Ectodermal cell (in vitro differentiated cells): ENCODE results near the gene NRCAM.
A peak's percentile ranks its signal among the peaks of the same experiment; 100 is the strongest.
"Not testable (repeated sequence)": the region's sequence is repeated elsewhere in the genome, so short reads cannot be mapped to it uniquely, and the experiment has no call there.

Experiments used
- H3K27ac ChIP-seq: 2 replicates; pipeline ENCODE4 v1.7.0; 2013; ENCODE audit warnings: mild to moderate bottlenecking, low read depth, low read length; ENCODE audit not compliant: insufficient read depth, poor library complexity, severe bottlenecking
- H3K27me3 ChIP-seq: 2 replicates; pipeline ENCODE4 v1.7.0; 2013; ENCODE audit warnings: mild to moderate bottlenecking, low read length; ENCODE audit not compliant: insufficient read depth, control insufficient read depth, poor library complexity, severe bottlenecking
- H3K36me3 ChIP-seq: one replicate; pipeline ENCODE4 v1.7.0; 2013; ENCODE audit warnings: low read length; ENCODE audit not compliant: control insufficient read depth, insufficient read depth
- H3K4me1 ChIP-seq: one replicate; pipeline ENCODE4 v1.7.0; 2013; ENCODE audit warnings: low read length; ENCODE audit not compliant: control insufficient read depth, insufficient read depth
- H3K4me3 ChIP-seq: 2 replicates; pipeline ENCODE4 v1.7.0; 2013; ENCODE audit warnings: low read depth, low read length, control low read depth; ENCODE audit not compliant: insufficient read depth
- H3K9me3 ChIP-seq: 2 replicates; pipeline ENCODE4 v1.7.0; 2013; ENCODE audit warnings: mild to moderate bottlenecking, low read length, moderate library complexity; ENCODE audit not compliant: control insufficient read depth
- WGBS, 2 experiments: methylation state at CpG; one replicate each; pipeline ENCODE4 v1.1.7; 2013; ENCODE audit warnings: missing lambda C conversion rate in 2 of 2; 5-methylcytosine and 5-hydroxymethylcytosine counted together

Gene NRCAM

GRCh38 chr7:108351729-108352131, 104.5 kb downstream of the NRCAM start:
- Histone ChIP-seq H3K4me3 (no peak overlapping the region), H3K27me3 (no peaks in the 10 kb centered on the region), H3K36me3 (no peaks in the 10 kb centered on the region), H3K9me3 (no peaks in the 10 kb centered on the region), H3K27ac (no peak overlapping the region), H3K4me1 (peaks cover 6% of the 10 kb centered on the region)

DNA sequence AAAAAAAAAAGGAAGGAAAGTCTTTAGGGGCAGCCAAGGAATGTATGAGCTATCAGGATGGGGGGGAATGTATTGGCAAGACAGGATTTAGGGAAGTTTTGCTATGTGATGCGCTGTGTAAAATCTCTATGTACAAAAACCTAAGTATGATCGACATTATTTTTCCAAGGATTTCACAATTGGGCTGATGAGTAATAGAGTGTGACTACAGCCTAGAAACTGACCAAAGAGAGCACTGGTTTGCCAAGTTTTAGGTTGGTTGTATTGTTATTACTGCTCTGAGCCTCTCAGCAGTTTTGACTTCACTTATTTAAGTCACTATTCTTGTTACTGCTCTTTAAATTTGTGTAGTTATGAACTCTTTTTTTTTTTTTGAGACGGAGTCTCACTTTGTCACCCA, 107.3 kb downstream of the NRCAM start:
- WGBS, 2 experiments: 96 to 97% methylated on average over 3 of the region's 3 CpGs
- H3K36me3 ChIP-seq: no peaks in the 10 kb centered on the region

DNA sequence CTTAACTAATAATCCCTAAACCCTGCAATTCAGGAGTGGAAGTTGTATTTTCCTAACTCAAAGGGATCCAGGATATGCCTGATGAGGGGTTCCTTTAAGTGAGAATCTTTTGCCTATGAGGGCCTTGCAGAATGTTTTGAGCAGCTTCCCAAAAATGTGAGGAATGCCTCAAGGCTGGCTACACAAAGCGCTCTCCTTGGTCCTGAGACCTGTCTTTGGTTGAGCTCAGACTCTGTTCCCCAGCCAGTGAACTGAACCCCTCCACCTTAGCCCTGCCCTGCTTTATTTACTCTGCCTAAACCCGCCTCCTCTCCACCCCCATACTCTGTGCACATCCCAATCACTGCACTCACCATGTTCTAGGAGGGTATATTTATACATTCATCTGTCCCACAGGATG, 108.6 kb downstream of the NRCAM start:
- WGBS, 2 experiments: 19 to 24% methylated on average over 2 of the region's 2 CpGs

More for the DNA sequence above, 107.3 kb downstream of the NRCAM start:
- H3K27ac ChIP-seq: no peak overlapping the region
- no peak overlapping the region for H3K4me3 ChIP-seq
- H3K4me1 ChIP-seq: peaks cover 17% of the 10 kb centered on the region
- no peaks in the 10 kb centered on the region for H3K9me3 ChIP-seq
- no peaks in the 10 kb centered on the region for H3K27me3 ChIP-seq

DNA sequence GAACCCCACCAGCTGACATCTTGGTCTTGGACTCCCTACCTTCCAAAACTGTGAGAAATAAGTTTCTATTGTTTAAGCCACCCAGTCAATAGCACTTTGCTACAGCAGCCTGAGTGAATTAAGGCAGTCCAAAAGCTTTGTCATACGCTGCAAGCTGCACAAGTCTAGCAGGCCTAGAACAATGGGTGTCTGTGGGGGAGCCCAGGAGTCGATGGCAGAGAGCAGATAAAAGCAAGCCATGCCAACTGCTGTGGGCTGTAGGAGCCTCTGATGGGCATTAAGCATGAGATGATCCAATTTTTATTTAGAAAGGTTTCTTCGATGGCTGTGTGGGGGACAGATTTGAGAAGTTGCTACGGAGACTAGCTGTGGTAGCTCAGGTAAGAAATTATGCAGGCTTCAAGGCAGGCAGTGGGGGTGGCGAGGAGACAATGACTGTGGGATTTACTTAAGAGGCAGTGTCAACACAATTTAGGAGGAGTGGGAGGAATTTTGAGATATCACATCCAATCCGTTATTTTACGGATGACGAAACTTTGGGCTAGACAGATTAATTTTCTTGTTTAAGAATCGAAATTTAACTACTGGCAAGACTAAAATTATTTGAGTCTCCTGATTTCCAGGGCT, 110.4 kb downstream of the NRCAM start:
- Histone ChIP-seq H3K27ac (peak overlapping the region; percentile 11), H3K4me3 (no peak overlapping the region), H3K9me3 (no peaks in the 10 kb centered on the region), H3K4me1 (peaks cover 22% of the 10 kb centered on the region), H3K27me3 (no peaks in the 10 kb centered on the region), H3K36me3 (no peaks in the 10 kb centered on the region)
- 78 to 79% methylated on average over 9 of the region's 9 CpGs for WGBS, 2 experiments

More for the DNA sequence above, 108.6 kb downstream of the NRCAM start:
- Histone ChIP-seq H3K36me3 (no peaks in the 10 kb centered on the region), H3K9me3 (no peaks in the 10 kb centered on the region), H3K27ac (no peak overlapping the region), H3K4me3 (no peak overlapping the region), H3K4me1 (peaks cover 17% of the 10 kb centered on the region), H3K27me3 (no peaks in the 10 kb centered on the region)

DNA sequence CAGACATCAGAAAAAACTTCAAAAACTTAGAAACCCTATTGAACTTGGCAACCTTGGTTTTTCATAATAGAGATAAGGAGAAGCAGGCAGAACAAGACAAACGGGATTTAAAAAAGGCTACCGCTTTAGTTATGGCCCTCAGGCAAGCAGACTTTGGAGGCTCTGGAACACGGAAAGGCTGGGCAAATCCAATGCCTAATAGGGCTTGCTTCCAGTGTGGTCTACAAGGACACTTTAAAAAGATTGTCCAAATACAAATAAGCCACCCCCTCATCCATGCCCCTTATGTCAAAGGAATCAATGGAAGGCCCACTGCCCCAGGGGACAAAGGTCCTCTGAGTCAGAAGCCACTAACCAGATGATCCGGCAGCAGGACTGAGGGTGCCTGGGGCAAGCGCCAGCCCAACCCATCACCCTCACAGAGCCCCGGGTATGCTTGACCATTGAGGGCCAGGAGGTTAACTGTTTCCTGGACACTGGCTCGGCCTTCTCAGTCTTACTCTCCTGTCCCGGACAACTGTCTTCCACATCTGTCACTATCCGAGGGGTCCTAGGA, 115.3 kb downstream of the NRCAM start:
- H3K4me1 ChIP-seq: peaks cover 28% of the 10 kb centered on the region
- no peak overlapping the region for H3K27ac ChIP-seq
- H3K36me3 ChIP-seq: no peaks in the 10 kb centered on the region
- H3K4me3 ChIP-seq: no peak overlapping the region
- no peaks in the 10 kb centered on the region for H3K27me3 ChIP-seq
- H3K9me3 ChIP-seq: no peaks in the 10 kb centered on the region
- WGBS, 2 experiments: 91% methylated on average over 9 of the region's 9 CpGs

- WGBS, 2 experiments: 91 to 95% methylated on average over 6 of the region's 6 CpGs
- H3K27ac ChIP-seq, H3K36me3 ChIP-seq, H3K9me3 ChIP-seq, H3K27me3 ChIP-seq, H3K4me3 ChIP-seq: not testable (repeated sequence)
- H3K4me1 ChIP-seq: peaks cover 28% of the 10 kb centered on the region
Measured at GRCh38 chr7:108340406-108340805, 115.8 kb downstream of the NRCAM start.

DNA sequence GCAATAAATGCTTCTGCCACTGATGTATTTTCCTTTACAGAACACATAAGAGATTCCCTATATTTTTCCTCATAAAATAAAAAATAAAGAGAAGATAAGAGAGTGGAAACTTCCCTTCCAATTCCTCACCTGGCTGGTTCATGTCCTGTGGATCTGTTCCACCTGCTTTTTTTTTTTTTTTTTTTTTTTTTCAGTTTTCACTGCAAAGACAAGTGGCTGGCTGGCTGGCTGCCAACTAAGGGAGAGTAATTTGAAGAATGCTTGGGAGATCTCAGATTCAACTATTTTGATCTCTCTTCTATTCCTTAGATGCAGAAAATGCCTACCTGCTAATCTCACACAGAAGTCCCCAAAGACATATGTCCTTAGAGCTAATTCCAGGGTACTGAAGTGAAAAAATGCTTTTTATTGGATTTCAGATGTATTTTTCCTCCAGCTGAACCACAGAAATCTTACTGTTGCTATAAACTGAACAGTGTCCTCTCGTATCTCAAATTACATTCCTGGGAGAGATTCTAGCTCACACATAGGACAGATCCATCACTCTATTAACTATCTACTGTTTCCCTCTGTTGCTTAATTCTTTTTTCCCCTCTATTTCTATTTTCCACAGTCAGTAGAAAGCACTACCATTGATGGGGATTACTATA, 120.8 kb downstream of the NRCAM start:
- H3K4me3 ChIP-seq: no peak overlapping the region
- no peaks in the 10 kb centered on the region for H3K9me3 ChIP-seq
- WGBS, 2 experiments: 93 to 94% methylated on average over 1 of the region's 1 CpG
- H3K36me3 ChIP-seq: no peaks in the 10 kb centered on the region
- no peaks in the 10 kb centered on the region for H3K27me3 ChIP-seq
- peaks cover 29% of the 10 kb centered on the region for H3K4me1 ChIP-seq
- H3K27ac ChIP-seq: no peak overlapping the region

DNA sequence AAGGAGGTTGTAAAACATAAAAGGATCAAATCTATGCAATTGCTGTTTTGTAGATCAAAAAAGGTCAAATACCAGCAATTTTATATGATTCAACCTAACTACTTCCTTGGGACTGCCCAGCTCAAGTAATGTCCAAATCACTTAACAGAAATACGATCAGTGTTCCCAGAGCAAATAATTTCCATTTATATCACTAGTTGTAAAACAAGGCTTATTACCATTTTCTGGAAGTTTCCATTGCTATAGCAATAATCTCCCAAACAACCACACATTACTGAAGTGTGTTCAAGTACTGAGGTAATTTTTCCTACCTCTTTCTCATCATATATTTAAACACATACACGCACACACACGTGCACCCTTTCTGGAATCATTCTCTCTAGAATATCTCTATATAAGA, 123.3 kb downstream of the NRCAM start:
- Histone ChIP-seq H3K4me3 (no peak overlapping the region), H3K36me3 (no peaks in the 10 kb centered on the region), H3K27ac (no peak overlapping the region), H3K27me3 (no peaks in the 10 kb centered on the region), H3K4me1 (peaks cover 32% of the 10 kb centered on the region), H3K9me3 (no peaks in the 10 kb centered on the region)
- 99 to 100% methylated on average over 1 to 2 of the region's 3 CpGs for WGBS, 2 experiments

DNA sequence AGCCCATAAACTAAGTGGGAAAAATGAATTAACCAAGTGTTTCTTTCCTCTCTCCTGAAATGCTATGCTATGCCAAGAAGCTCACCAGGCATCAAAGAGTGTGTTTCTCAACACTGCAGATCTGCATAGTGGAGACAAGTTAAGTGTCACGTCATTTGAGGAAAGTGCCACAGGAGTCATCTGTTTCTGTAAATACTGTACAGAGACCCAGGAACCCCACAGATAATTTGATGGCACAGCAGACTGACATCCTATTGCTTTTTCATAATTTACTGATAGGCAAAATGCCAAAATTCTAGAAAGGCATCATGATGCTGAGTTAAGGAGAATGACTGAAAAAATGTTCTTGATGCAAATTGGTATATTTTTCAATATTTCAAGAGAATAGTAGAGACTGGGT, 124.3 kb downstream of the NRCAM start:
- H3K4me1 ChIP-seq: peaks cover 39% of the 10 kb centered on the region
- 77 to 79% methylated on average over 1 of the region's 1 CpG for WGBS, 2 experiments
- H3K27ac ChIP-seq: no peak overlapping the region
- no peak overlapping the region for H3K4me3 ChIP-seq
- no peaks in the 10 kb centered on the region for H3K9me3 ChIP-seq
- no peaks in the 10 kb centered on the region for H3K27me3 ChIP-seq
- H3K36me3 ChIP-seq: no peaks in the 10 kb centered on the region

- Histone ChIP-seq H3K27ac (no peak overlapping the region), H3K9me3 (no peaks in the 10 kb centered on the region), H3K4me3 (no peak overlapping the region), H3K27me3 (no peaks in the 10 kb centered on the region), H3K36me3 (no peaks in the 10 kb centered on the region), H3K4me1 (peaks cover 43% of the 10 kb centered on the region)
- WGBS, 2 experiments: 64 to 75% methylated on average over 6 of the region's 6 CpGs
Measured at GRCh38 chr7:108330227-108330626, 126.0 kb downstream of the NRCAM start.
